Cortex of kidney (tissue), 1 donor: Measurements from ENCODE around the gene TST.

ENCODE experiments used
- DNase-seq: peaks from one replicate; lab custom pipeline; 2025; lab: John Stamatoyannopoulos, UW

The TST gene

GRCh38 chr22:37053310-37054055 is 34.2 kb upstream of the TST start:
- DNase-seq: no peak

- no peak for DNase-seq
Measured at GRCh38 chr22:37052386-37053309, 33.4 kb upstream of the TST start.

GRCh38 chr22:37051391-37052385 is 32.4 kb upstream of the TST start, which contains the start of gene KCTD17:
TSS of gene KCTD17 (plus strand) at chr22:37051742. CDS start at chr22:37051761, 19 bp downstream.
- DNase-seq: no peak

GRCh38 chr22:37050913-37051312 is 31.7 kb upstream of the TST start:
- DNase-seq: no peak

GRCh38 chr22:37049224-37049623 is 30.0 kb upstream of the TST start:
- no peak for DNase-seq

- no peak for DNase-seq
Measured at GRCh38 chr22:37048133-37048532, 28.9 kb upstream of the TST start.

GRCh38 chr22:37047006-37047405 is 27.8 kb upstream of the TST start:
- DNase-seq: no peak

GRCh38 chr22:37046589-37046988 is 27.3 kb upstream of the TST start:
- DNase-seq: no peak

GRCh38 chr22:37045958-37046357 is 26.7 kb upstream of the TST start:
- DNase-seq: no peak

GRCh38 chr22:37044634-37045625 is 25.7 kb upstream of the TST start:
- no peak for DNase-seq

- no peak for DNase-seq
Measured at GRCh38 chr22:37043828-37044538, 24.7 kb upstream of the TST start.

GRCh38 chr22:37043209-37043827 is 24.1 kb upstream of the TST start:
- no peak for DNase-seq

GRCh38 chr22:37039466-37039865 is 20.2 kb upstream of the TST start:
- DNase-seq: no peak

- DNase-seq: no peak
Measured at GRCh38 chr22:37037669-37038068, 18.4 kb upstream of the TST start.

- DNase-seq: no peak
Measured at GRCh38 chr22:37036655-37037377, 17.6 kb upstream of the TST start.

GRCh38 chr22:37033605-37034430 is 14.6 kb upstream of the TST start:
- DNase-seq: no peak

GRCh38 chr22:37032535-37033460 is 13.6 kb upstream of the TST start:
- DNase-seq: no peak
